ENCODE results near the gene OSBPL1A. TPM values are rescaled to one million over a fixed set of nuclear protein-coding genes. Genes with fewer than 3 reads are reported as not detected.

Gene OSBPL1A
- total RNA-seq, 8 experiments from 2014 or later = 15.2 to 42.4 (median 23.9) TPM

DNA sequence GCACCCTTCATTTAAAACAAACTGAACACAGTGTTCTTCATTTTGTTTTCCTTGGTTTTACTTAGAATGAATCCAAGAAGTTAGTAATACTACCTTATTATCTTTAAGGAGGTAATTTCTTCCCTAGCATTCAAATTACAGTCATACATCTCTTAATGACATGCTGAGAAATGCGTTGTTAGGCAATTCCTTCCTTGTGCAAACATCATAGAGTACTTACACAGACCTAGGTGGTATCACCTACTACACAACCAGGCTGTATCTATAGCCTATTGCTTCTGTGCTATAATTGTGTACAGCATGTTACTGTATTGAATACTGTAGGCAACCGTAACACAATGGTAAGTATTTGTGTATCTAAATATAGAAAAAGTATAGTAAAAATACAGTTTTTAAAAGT, 267.1 kb downstream of the OSBPL1A start:
- no peak for ATAC-seq (replicated peaks in 6 of 8)
- Histone ChIP-seq H3K4me1 (replicated peaks in 1 of 2) (no peaks in the 10 kb centered on the region), H3K4me3 (no peak overlapping the region), H3K27ac (no peak overlapping the region)
- 20 to 100% (median 61%) methylated on average over 1 to 2 of the region's 2 CpGs; no CpG with 5 or more reads in 1 of the 10 experiments for WGBS, 10 experiments
- in situ Hi-C loops (cut with MboI; ENCODE audit: low pct_unique_long_range_greater_than_20kb in 2 of 9, low sequenced_read_pairs in 9 of 9, unreplicated experiment in 9 of 9) = no loop called here

DNA sequence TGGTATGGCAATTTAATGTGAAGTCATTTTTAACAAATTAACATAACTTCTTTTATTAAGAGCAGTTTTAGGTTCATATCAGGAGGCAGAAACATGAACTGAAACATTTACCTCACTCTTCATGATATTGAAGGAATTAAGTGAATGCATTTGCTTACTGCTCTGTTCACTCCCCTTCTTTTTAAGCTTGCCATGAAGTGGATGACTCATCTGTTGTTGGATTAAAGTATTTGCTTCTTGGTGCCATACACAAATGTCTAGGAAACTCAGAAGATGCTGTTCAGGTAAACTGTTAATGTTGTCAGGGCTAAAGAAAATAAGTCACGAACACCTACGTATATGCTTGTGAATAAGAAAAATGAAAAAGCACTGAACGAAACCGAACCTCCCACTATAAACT, 268.9 kb downstream of the OSBPL1A start:
- in situ Hi-C loops (cut with MboI; ENCODE audit: low pct_unique_long_range_greater_than_20kb in 2 of 9, low sequenced_read_pairs in 9 of 9, unreplicated experiment in 9 of 9) = no loop called here
- 81 to 100% (median 98%) methylated on average over 2 to 4 of the region's 4 CpGs; no CpG with 5 or more reads in 2 of the 10 experiments for WGBS, 10 experiments
- no peaks in the 10 kb centered on the region for H3K4me1 ChIP-seq (replicated peaks in 1 of 2)

DNA sequence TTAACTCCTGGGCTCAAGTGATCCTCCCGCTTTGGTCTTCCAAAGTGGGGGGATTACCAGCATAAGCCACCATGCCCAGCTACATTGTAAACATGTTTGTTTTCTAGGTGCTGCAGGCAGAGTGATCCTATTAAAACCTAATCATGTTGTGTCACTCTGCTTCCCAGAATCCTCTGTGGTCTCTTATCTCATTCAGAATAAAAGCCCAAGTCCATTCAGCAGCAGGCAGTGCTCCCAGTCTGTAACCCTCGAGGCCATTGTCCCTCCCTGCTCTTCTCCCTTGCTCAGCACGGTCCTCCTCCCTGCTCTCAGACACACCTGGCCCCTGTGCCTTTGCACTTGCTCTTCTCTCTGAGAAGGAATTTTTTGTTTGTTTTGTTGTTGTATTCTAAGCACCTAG, 269.9 kb downstream of the OSBPL1A start:
- Histone ChIP-seq H3K4me3 (no peak overlapping the region), H3K27ac (no peak overlapping the region), H3K4me1 (replicated peaks in 1 of 2) (no peaks in the 10 kb centered on the region)
- in situ Hi-C loops (cut with MboI; ENCODE audit: low pct_unique_long_range_greater_than_20kb in 2 of 9, low sequenced_read_pairs in 9 of 9, unreplicated experiment in 9 of 9) = no loop called here
- 86 to 100% (median 91%) methylated on average over 2 of the region's 3 CpGs; no CpG with 5 or more reads in 6 of the 10 experiments for WGBS, 10 experiments
- ATAC-seq (replicated peaks in 6 of 8) = no peak

More for the DNA sequence above, 268.9 kb downstream of the OSBPL1A start:
- no peak overlapping the region for H3K4me3 ChIP-seq
- no peak overlapping the region for H3K27ac ChIP-seq
- no peak for ATAC-seq (replicated peaks in 6 of 8)

DNA sequence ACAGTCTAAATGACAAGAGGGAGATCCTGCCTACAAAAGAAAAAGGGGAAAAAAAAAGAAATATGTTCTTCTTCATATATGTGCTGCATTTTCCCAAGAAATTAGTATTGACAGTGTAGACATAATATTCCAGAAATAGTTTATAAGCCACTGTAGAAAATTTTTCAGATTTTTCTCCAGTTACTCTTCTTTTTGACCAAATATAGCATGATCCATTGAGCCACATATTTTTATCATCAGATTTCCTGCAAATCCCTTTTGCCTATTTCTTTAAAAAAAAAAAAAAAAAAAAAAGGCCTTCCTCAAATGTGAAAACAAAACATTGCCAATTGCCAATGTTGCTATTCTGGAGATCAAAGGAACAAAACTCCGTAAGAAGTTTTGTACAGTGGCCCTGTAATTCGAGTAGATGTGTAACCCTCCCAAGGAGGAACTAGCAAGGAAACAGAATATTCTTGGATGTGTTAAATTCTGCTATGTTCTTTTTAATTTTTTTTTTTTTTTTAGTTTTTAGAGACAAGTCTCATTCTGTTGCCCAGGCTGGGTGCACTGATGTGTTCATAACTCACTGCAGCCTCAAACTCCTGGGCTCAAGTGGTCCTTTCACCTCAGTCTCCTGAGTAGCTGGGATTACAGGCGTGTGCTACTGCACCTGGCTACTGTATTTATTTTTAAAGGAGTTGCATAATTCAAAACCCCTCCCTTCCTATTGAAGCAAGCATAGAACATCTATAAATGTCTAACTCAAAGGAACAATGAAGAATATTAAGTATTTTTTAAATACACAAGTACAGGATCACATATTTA, 271.3 kb downstream of the OSBPL1A start:
- WGBS, 10 experiments = 15 to 100% (median 86%) methylated on average over 1 to 3 of the region's 3 CpGs; no CpG with 5 or more reads in 1 of the 10 experiments
- Histone ChIP-seq H3K4me3 (no peak overlapping the region), H3K4me1 (replicated peaks in 1 of 2) (no peaks in the 10 kb centered on the region), H3K27ac (no peak overlapping the region)
- in situ Hi-C loops (cut with MboI; ENCODE audit: low pct_unique_long_range_greater_than_20kb in 2 of 9, low sequenced_read_pairs in 9 of 9, unreplicated experiment in 9 of 9) = no loop called here
- peak in 2 of 8 experiments; percentile 51 to 64 for ATAC-seq (replicated peaks in 6 of 8)

DNA sequence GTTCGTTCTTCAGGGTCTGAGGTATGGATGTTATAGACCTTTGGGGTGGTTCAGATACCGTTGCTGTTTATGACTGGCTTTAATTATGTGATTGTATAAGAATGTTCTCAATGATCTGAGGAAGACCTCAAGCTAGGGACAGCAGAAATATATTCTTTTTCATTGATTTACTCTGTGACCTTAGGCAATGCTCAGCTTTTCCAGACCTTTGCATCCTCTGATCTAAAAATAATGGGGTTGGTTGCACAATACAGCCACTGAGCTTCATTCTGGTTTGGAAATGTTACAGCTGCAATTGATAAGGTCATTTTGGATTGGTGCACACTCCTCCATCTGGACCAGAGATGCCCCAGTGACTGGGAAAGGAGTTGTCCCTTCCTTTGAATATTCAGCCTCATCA, 276.0 kb downstream of the OSBPL1A start:
- Histone ChIP-seq H3K27ac (no peak overlapping the region), H3K4me3 (no peak overlapping the region), H3K4me1 (replicated peaks in 1 of 2) (no peaks in the 10 kb centered on the region)
- no peak for ATAC-seq (replicated peaks in 6 of 8)
- in situ Hi-C loops (cut with MboI; ENCODE audit: low pct_unique_long_range_greater_than_20kb in 2 of 9, low sequenced_read_pairs in 9 of 9, unreplicated experiment in 9 of 9) = loop anchor here in 1 of 9 experiments (25.0 kb wide), 1 partner anchor 609 kb away; the partner anchor contains the start of gene RMC1
- WGBS, 10 experiments = 83 to 100% (median 92%) methylated on average over 1 to 2 of the region's 2 CpGs; no CpG with 5 or more reads in 3 of the 10 experiments

DNA sequence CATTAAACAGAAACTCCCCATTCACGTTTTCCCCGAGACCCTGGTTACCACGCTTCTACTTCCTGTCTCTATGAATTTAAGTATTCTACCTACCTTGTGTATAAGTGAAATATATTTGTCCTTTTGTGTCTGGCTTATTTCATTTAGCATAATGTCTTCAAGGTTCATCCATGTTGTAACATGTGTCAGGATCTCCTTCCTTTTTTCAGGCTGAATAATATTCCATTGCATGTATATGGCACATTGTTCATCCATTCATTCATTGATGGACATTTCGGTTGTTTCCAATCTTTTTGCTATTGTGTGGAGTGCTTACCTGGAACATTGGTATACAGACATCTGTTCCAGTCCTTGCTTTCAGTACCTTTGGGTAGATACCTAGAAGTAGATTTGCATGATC, 276.9 kb downstream of the OSBPL1A start:
- no peaks in the 10 kb centered on the region for H3K4me1 ChIP-seq (replicated peaks in 1 of 2)
- WGBS, 10 experiments = 92 to 100% (median 100%) methylated on average over 1 to 4 of the region's 4 CpGs; no CpG with 5 or more reads in 1 of the 10 experiments
- H3K27ac ChIP-seq = no peak overlapping the region
- H3K4me3 ChIP-seq = no peak overlapping the region
- in situ Hi-C loops (cut with MboI; ENCODE audit: low pct_unique_long_range_greater_than_20kb in 2 of 9, low sequenced_read_pairs in 9 of 9, unreplicated experiment in 9 of 9) = loop anchor here in 1 of 9 experiments (25.0 kb wide), 1 partner anchor 608 kb away; the partner anchor contains the start of gene RMC1
- ATAC-seq (replicated peaks in 6 of 8) = no peak

DNA sequence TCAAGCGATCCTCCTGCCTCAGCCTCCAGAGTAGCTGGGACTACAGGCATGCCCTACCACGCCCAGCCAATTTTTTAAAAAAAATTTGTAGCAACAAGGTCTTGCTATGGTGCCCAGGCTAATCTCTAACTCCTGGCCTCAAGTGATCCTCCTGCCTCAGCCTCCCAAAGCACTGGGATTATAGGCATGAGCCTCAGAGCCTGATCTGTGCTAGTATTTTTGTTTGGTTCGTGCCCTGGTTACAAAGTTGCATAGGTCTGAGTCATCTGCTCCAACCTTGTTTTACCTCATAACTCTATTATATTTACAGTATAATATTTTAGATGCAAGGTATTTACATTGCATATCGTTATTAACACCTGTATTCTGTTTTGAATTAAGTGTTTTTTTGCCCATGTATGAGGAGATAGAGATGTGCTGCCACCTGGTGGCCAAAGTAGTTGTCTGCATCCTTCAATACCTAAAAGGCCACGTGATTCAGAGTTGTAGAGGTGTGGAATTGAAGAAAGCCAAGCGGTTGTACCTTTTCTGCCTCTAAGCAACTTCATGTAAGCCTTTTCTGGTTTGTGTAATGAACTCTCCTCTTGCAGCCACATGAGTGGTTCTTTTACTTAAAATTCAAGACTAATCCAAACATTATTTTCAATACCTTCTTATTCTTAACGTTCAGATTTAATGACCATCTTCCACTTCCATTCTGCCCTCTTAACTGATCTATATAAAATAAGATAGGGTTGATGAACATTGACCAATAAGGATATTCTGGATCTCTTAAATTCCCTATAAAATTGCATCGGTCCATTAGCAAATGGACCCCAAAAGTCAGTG, 278.7 kb downstream of the OSBPL1A start:
- in situ Hi-C loops (cut with MboI; ENCODE audit: low pct_unique_long_range_greater_than_20kb in 2 of 9, low sequenced_read_pairs in 9 of 9, unreplicated experiment in 9 of 9) = loop anchor here in 2 of 9 experiments (10.0 to 25.0 kb wide), 2 partner anchors 164 to 607 kb away; partner anchors contain the start of gene RMC1 (in 1 of the 2)
- ATAC-seq (replicated peaks in 6 of 8) = peak; percentile 30 to 72 (median 46)
- WGBS, 10 experiments = 0 to 80% (median 53%) methylated on average over 2 to 7 of the region's 8 CpGs; no CpG with 5 or more reads in 1 of the 10 experiments

DNA sequence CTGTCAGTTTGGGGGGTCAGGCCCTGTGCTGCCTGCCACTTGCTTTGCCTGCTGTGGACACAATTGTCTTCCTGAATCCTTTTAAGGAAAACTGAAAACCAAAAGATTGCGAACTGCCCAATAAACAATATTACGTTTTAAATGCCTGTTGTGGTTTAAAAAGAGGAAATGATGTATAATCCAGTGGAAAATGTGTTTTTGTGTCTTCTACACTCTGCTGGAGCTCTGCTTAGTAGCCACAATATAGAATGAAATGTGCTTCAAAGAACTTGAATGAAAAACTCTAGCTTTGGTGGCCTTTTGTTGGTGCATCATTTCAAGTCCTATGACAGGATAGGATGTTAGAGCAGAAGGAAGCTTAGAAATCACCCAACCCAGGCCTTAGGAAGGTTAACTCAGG, 282.0 kb downstream of the OSBPL1A start:
- Histone ChIP-seq H3K27ac (no peak overlapping the region), H3K4me1 (replicated peaks in 1 of 2) (peaks cover 2 to 10% of the 10 kb centered on the region in 2 donors), H3K4me3 (no peak overlapping the region)
- ATAC-seq (replicated peaks in 6 of 8) = no peak
- 40 to 86% (median 81%) methylated on average over 1 to 2 of the region's 2 CpGs; no CpG with 5 or more reads in 2 of the 10 experiments for WGBS, 10 experiments
- in situ Hi-C loops (cut with MboI; ENCODE audit: low pct_unique_long_range_greater_than_20kb in 2 of 9, low sequenced_read_pairs in 9 of 9, unreplicated experiment in 9 of 9) = loop anchor here in 2 of 9 experiments (10.0 to 25.0 kb wide), 2 partner anchors 161 to 603 kb away; partner anchors contain the start of gene RMC1 (in 1 of the 2)

More for the DNA sequence above, 278.7 kb downstream of the OSBPL1A start:
- Histone ChIP-seq H3K4me1 (replicated peaks in 1 of 2) (no peaks in the 10 kb centered on the region), H3K4me3 (no peak overlapping the region), H3K27ac (no peak overlapping the region)

DNA sequence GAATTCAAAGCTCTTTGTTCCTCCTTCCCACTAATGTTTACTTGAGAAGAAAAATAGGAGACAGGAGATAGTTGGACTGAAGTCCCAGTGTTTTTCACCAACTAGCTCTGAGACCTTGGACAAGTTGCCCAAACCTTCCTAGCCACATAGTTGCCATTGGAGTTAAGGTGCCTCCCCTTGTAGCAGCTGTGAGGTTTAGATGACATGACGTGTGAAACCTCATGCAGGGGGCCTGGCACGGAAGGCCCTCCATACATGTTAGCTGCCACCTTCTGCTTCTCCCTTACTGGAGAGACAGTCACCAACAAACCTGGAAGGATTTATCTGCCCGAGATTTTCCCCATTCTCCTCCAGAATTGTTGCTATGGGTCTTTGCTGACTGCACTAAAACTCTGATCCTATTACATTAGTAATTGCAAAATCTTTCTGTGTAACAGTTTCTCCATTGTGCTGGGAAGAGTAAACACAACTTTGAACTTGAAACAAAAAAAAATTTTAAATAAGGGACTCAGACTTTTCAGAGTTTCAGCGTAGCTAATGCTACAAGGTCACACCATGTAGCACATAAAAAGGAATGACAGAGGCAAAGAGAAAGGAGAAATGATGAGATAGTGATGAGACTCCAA, 282.6 kb downstream of the OSBPL1A start:
- WGBS, 10 experiments = 76 to 100% (median 89%) methylated on average over 1 to 4 of the region's 4 CpGs
- Histone ChIP-seq H3K27ac (no peak overlapping the region), H3K4me3 (no peak overlapping the region), H3K4me1 (replicated peaks in 1 of 2) (peaks cover 2 to 10% of the 10 kb centered on the region in 2 donors)
- no peak for ATAC-seq (replicated peaks in 6 of 8)
- in situ Hi-C loops (cut with MboI; ENCODE audit: low pct_unique_long_range_greater_than_20kb in 2 of 9, low sequenced_read_pairs in 9 of 9, unreplicated experiment in 9 of 9) = loop anchor here in 2 of 9 experiments (10.0 to 25.0 kb wide), 2 partner anchors 160 to 603 kb away; partner anchors contain the start of gene RMC1 (in 1 of the 2)

DNA sequence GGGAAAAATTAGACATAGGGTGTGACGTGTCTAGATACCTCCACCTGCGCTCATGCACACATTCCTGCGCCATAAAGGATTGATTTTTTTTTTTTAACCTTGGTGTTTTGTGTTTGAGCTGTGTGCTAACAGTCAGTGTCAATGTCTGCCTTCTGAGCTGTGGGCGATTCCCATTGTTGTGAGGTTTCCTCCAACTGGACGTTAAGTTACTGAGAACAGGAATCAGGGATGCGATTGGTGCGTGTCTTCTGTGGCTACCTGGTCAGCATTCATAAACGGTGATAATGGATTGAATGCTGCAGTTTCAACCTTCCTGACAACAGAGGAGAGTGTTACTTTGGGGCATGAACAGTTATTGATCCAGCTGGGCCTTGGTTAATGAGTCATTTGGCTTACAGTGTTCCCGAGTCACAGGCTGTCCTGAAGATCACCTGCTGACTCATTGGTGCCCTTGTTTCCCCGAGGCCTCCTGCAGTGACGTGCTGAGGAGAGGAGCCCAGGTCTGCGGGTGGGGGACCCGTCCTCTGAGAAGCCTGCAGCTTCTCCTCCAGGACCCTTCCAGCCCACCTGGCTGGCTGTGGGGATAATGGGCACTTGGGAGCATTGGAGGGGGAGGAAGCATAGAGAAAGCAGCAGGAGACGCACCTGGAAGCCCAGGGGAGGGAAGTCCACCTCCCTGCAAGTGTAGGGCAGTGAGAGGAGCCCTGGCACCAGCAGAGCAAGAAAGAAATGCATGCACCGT, 284.6 kb downstream of the OSBPL1A start:
- no peak overlapping the region for H3K4me3 ChIP-seq

DNA sequence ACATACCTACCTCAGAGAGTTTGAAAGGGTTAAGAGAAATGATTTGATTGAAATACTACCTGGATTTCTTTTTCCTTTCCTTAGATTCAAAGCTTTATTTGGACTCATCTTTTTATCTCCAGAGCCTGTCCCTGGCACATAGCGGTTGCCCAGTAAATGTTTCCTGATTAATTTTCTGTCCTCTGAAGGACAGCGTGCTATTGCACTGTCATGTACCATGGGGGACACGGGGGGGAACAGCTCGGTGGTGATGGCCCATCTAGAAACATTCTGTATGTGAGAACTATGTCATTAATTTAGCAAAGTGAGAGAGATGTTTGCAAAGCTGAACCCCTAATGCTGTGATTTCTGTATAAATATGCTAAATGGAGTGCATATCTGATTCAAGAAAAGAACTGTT, 285.2 kb downstream of the OSBPL1A start:
- ATAC-seq (replicated peaks in 6 of 8) = no peak
- no peak overlapping the region for H3K4me3 ChIP-seq
- WGBS, 10 experiments = 59 to 96% (median 90%) methylated on average over 1 to 4 of the region's 4 CpGs; no CpG with 5 or more reads in 2 of the 10 experiments
- in situ Hi-C loops (cut with MboI; ENCODE audit: low pct_unique_long_range_greater_than_20kb in 2 of 9, low sequenced_read_pairs in 9 of 9, unreplicated experiment in 9 of 9) = loop anchor here in 2 of 9 experiments (10.0 to 25.0 kb wide), 2 partner anchors 158 to 600 kb away; partner anchors contain the start of gene RMC1 (in 1 of the 2)
- peaks cover 2 to 10% of the 10 kb centered on the region in 2 donors for H3K4me1 ChIP-seq (replicated peaks in 1 of 2)
- H3K27ac ChIP-seq = peak overlapping the region in 1 of 2 donors; percentile 79

More for the DNA sequence above, 284.6 kb downstream of the OSBPL1A start:
- Histone ChIP-seq H3K4me1 (replicated peaks in 1 of 2) (peaks cover 2 to 10% of the 10 kb centered on the region in 2 donors), H3K27ac (peak overlapping the region in 1 of 2 donors; percentile 79)
- in situ Hi-C loops (cut with MboI; ENCODE audit: low pct_unique_long_range_greater_than_20kb in 2 of 9, low sequenced_read_pairs in 9 of 9, unreplicated experiment in 9 of 9) = loop anchor here in 2 of 9 experiments (10.0 to 25.0 kb wide), 2 partner anchors 158 to 601 kb away; partner anchors contain the start of gene RMC1 (in 1 of the 2)
- ATAC-seq (replicated peaks in 6 of 8) = peak in 5 of 8 experiments; percentile 90 to 96 (median 94)
- 65 to 100% (median 81%) methylated on average over 1 to 12 of the region's 15 CpGs; no CpG with 5 or more reads in 1 of the 10 experiments for WGBS, 10 experiments
